HG03159 (cell line): ENCODE measurements around the gene MFAP3L.

ENCODE experiments used
- ATAC-seq: cut with Tn5 transposase; IDR thresholded peaks from one replicate; pipeline ENCODE4 v1.9.1; 2021; ENCODE audit warnings: mild to moderate bottlenecking, moderate library complexity; ENCODE audit not compliant: unreplicated experiment

Gene MFAP3L

DNA sequence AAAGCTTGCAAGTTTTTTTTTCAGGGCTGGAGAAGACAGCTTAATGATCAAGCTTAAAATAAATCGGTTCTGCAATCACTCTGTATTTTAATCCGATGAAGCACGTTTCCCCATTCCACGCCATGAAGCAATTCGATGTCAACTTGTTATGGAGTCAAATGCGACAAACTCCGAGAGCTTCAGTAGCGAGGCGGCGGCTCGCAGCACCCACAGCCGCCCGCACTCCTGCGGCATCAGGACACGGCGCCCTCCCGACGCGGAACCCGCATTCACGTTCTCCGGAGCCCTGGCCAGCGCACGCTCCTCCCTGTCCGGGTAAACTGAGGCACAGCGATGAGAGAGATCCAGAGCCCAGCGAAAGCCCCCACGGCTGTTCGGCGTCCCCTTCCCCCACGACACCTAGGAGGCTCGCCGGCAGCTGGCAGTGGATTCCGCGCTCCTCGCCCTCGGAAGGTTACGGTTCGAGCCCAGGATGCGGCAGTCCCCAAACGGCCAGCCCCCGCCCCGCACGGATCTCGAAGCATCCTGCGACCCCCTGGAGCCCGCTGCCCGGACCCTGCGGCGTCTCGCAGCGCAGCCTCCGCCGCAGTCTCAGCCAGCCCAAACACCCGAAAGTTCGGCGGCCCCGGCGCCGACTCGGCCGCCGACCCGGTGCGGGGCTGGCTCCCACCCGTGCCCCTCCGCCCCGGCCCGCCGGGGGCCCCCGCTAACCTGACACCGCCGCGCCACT, 507 bp downstream of the MFAP3L start:
- no peak for ATAC-seq

DNA sequence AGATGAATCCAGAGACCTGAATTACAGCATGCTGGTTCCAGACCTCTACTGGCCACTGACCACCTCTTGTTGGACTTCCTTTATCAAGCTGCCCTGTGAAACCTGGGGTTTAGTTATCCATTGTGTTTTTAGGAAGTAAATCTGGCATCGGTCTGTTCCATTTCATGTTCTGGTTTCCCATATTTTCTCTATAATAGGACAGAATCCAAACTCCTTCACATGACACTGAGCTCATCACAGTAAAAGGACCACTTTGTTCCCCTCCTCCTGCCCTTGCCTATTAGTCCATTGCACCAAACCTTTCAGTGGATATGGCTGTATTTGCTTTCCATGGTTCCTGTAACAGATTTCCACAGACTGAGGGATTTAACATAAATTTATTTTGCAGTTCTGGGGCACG, 4.0 kb downstream of the MFAP3L start:
- no peak for ATAC-seq

GRCh38 chr4:170017252-170017651, 8.9 kb downstream of the MFAP3L start:
- ATAC-seq: no peak

GRCh38 chr4:170015285-170015684, 10.9 kb downstream of the MFAP3L start:
- no peak for ATAC-seq

GRCh38 chr4:170014359-170015011, 11.7 kb downstream of the MFAP3L start:
- no peak for ATAC-seq

DNA sequence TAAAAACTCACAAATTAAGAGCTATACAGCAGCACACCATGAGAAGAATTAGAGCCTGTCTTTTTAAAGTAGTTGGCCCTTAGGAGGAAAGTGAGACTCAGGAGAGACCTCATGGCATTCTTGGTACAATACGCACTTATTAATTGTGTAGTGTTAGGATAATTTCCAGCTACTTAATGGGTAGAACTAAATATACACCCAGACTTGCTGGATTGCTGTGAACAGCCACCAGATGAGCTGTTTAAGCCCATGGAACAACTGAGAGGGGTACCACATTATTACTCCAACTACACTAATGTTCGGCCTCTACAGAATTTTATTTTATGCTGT, 13.6 kb downstream of the MFAP3L start:
- ATAC-seq: no peak

- no peak for ATAC-seq
Observed at GRCh38 chr4:170011921-170012628, 14.1 kb downstream of the MFAP3L start.

GRCh38 chr4:170009291-170009690, 16.9 kb downstream of the MFAP3L start:
- no peak for ATAC-seq

GRCh38 chr4:170008801-170009200, 17.4 kb downstream of the MFAP3L start:
- ATAC-seq: no peak

- peak; percentile 47 for ATAC-seq
Observed at GRCh38 chr4:170008371-170008770, 17.8 kb downstream of the MFAP3L start.

GRCh38 chr4:170007113-170007512, 19.1 kb downstream of the MFAP3L start:
- ATAC-seq: no peak

- no peak for ATAC-seq
Observed at GRCh38 chr4:170005472-170005871, 20.7 kb downstream of the MFAP3L start.

- ATAC-seq: no peak
Observed at GRCh38 chr4:170004651-170005295, 21.4 kb downstream of the MFAP3L start.

GRCh38 chr4:170003071-170004070, 22.8 kb downstream of the MFAP3L start:
- ATAC-seq: peak; percentile 57

DNA sequence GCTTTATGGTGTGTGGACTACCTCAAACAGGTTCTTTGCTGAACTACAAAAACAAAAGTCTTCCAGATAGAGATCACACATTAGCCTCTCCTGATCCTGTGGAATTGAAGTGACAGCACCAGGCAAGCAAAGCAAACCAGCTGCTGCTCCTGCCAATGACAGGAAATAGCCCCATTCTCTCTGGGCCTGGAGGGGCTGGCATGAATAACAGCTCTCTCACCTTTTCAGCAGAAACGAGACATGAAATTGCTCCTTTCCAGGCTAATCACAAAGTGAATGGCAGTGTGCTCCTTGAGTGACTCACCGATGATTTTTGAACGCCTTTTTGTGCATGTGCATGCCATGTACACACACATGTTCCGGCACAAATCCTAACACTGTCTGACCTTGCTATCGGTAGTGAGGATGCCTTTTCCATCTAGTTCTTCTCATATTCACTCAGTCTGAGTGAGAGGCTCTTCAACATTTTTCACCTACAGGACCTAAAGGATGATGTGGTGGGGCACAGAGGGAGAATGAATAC, 24.4 kb downstream of the MFAP3L start:
- ATAC-seq: no peak

DNA sequence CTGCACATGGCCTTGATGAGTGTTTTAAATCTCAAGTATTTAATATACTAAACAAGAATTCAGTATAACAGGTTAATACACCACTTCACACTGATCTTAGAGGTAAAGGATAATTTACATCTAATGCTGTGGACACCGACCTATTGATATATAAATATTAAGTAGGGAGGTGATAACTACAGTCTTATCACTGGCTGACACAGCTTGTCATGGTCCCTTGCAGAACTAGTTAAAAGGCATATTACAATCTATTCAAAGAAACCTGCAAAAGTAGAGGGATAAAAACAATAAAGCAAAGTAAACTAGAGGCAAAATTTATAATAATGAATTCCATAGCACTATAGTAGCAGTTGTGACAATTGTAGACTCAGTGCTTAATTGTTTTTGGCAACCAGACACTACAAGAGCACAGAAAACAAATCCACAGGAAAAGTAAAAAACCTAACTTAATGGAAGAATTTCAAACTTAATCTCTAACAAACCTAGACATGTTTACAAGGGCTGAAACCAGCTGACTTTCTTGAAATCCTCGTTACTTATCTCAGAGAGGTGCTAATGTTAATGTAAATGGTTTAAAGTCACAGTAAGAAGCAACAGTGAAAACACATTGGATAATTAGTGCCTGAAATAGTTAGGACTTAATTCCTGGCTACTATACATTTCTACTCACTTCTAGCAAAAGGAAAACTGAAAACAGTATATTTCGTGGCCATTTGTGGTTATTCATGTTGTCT, 25.0 kb downstream of the MFAP3L start:
- no peak for ATAC-seq

DNA sequence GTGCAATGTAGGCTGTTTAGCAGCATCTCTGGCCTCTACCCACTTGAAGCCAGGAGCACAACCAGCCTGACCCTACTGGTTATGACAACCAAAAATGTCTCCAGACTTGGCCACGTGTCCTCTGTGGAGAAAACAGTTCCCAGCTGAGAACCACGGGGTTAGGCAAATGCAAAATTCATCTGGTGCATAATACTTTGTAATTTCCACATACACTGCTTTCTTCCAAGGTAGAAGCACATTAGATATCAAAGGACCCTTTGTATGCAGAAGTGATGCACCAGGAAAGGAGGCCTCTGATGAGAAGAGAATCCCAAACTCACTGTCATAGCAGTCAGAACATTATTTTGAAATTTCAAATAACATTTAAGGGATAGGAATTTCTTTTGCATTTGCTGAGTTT, 26.3 kb downstream of the MFAP3L start:
- no peak for ATAC-seq

DNA sequence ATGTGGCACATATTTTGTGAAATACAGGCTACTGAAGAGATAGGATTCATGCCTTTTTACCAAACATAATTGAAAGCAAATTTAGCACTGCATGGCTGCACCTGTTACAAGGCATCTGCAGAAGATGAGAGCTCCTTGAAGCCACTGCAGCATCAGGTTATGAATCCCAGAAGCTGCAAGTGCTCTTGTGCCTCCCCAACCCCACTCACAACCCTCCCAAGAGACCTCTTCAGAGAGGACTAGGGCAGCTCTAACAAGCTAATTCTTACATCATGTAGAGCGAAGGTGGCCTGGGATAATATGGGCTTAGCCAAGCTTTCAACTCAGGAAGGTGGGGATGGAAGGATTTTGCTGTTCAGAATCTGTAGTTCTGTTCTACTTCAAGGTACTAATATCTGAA, 27.2 kb downstream of the MFAP3L start:
- no peak for ATAC-seq

DNA sequence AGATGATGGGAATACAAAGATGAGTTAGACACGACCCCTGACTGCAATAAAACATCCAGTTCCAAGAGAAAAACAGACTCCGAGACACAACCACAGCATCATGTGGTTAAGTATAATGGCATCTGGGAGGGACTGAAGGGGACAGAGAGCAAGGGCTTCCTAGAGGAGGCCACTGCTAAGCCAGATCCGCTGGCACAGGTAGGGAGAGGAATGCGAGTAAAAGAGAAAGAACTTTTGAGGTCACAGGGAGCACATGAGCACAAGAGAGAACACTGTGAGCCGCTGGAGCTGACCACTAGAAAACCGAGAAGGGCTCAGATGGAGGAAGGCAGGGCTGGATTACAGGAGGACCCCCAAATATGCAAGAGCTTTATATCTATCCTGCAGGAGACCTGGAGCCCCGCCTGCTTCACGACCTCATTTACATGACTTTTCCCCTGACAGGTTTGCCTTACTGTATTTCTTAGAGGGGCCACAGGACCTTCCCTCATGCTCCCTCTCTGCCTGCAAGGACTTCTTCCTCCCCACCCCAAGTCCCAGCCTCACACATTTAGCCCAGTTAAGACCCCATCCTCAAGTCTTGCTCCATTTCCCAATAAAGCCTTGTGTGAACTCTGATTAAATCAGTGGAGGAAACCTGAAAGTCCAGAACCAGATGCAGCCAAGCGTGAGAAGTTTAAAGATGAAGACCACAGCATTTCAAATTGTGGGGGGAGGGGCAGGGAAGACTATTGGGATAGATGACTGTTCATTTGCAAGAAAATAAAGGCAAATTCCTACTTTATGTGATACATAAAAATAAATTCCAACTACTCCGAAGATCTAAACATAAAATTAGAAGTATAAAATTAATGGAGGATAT, 29.6 kb downstream of the MFAP3L start:
- ATAC-seq: no peak
